ENCODE data around the gene NISCH.

NISCH gene

GRCh38 chr3:52472239-52473000 lies 17.0 kb downstream of the NISCH start:
- no peak for DNase-seq

- no peak for DNase-seq
Measured at GRCh38 chr3:52473026-52473425, 17.6 kb downstream of the NISCH start.

GRCh38 chr3:52477076-52477795 lies 21.8 kb downstream of the NISCH start:
- no peak for DNase-seq

GRCh38 chr3:52477796-52478095 lies 22.3 kb downstream of the NISCH start:
- no peak for DNase-seq

- DNase-seq, result no peak
Measured at GRCh38 chr3:52479037-52479876, 23.9 kb downstream of the NISCH start.

GRCh38 chr3:52479877-52480575 lies 24.6 kb downstream of the NISCH start:
- no peak for DNase-seq

GRCh38 chr3:52480768-52481715 lies 25.6 kb downstream of the NISCH start:
- DNase-seq, result no peak

GRCh38 chr3:52481819-52482521 lies 26.6 kb downstream of the NISCH start:
- DNase-seq, result no peak

GRCh38 chr3:52483081-52483480 lies 27.7 kb downstream of the NISCH start:
- DNase-seq, result no peak

GRCh38 chr3:52483577-52484381 lies 28.4 kb downstream of the NISCH start:
- DNase-seq, result no peak

- DNase-seq, result no peak
Measured at GRCh38 chr3:52484680-52485461, 29.5 kb downstream of the NISCH start.

- no peak for DNase-seq
Measured at GRCh38 chr3:52487050-52487787, 31.8 kb downstream of the NISCH start.

GRCh38 chr3:52487788-52488691 lies 32.6 kb downstream of the NISCH start:
- no peak for DNase-seq

GRCh38 chr3:52488746-52489145 lies 33.3 kb downstream of the NISCH start:
- DNase-seq, result no peak

- DNase-seq, result no peak
Measured at GRCh38 chr3:52489453-52489852, 34.0 kb downstream of the NISCH start.

- no peak for DNase-seq
Measured at GRCh38 chr3:52490035-52490938, 34.9 kb downstream of the NISCH start.
